NB4 (cell line): ENCODE measurements around the gene MRPS9.
A peak's percentile ranks its signal among the peaks of the same experiment; 100 is the strongest.

ENCODE experiments used
- DNase-seq: peaks from one replicate; pipeline ENCODE4 v3.0.0; 2010; ENCODE audit warnings: low read depth
- H3K4me3 ChIP-seq: one replicate; pipeline ENCODE4 v1.5.1; 2011; ENCODE audit warnings: mild to moderate bottlenecking, low read depth, low read length, moderate library complexity
- CTCF ChIP-seq: IDR thresholded peaks from one replicate; pipeline ENCODE4 v1.5.1; 2012; ENCODE audit warnings: low read depth, low read length
- MAX ChIP-seq: IDR thresholded peaks from 2 replicates; pipeline ENCODE4 v1.6.1; 2011; ENCODE audit warnings: low read depth, low read length
- MYC ChIP-seq: IDR thresholded peaks from 2 replicates; pipeline ENCODE4 v1.6.1; 2011; ENCODE audit warnings: low read depth, low read length
- POLR2A ChIP-seq: IDR thresholded peaks from 2 replicates; pipeline ENCODE4 v1.6.1; 2011; ENCODE audit warnings: mild to moderate bottlenecking; ENCODE audit not compliant: insufficient read length; ENCODE audit errors: extremely low read depth

MRPS9 gene

GRCh38 chr2:105057005-105057404, 19.1 kb downstream of the MRPS9 start:
- H3K4me3 ChIP-seq = no peak overlapping the region
- TF ChIP-seq CTCF = no peak
- no peak for TF ChIP-seq MYC
- TF ChIP-seq MAX = no peak
- no peak for TF ChIP-seq POLR2A
- no peak for DNase-seq

DNA sequence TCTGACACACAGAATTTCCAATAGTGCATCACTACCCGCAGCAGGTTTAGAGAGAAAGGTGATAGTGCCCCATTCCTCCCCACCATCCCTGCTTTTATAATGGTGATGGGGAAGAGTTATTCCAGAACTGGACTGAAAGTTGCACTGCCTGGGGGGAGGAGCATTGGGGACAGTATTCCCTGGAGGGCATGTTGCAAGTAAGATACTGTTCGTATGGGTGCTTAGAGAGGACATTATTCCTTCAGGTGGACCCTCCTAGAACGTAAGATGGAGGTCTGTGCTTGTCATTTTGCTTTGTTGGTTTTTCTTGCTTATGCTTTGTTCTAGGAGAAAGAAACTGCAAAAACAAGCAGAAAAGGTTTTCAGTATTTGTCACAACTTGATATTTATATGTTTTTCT, 23.7 kb downstream of the MRPS9 start:
- no peak for TF ChIP-seq MAX
- no peak for TF ChIP-seq CTCF
- TF ChIP-seq MYC = no peak
- TF ChIP-seq POLR2A = no peak
- peak; percentile 10 for DNase-seq
- H3K4me3 ChIP-seq = no peak overlapping the region

GRCh38 chr2:105062158-105062557, 24.3 kb downstream of the MRPS9 start:
- TF ChIP-seq MAX (no peak), MYC (no peak), POLR2A (no peak), CTCF (no peak)
- no peak for DNase-seq

DNA sequence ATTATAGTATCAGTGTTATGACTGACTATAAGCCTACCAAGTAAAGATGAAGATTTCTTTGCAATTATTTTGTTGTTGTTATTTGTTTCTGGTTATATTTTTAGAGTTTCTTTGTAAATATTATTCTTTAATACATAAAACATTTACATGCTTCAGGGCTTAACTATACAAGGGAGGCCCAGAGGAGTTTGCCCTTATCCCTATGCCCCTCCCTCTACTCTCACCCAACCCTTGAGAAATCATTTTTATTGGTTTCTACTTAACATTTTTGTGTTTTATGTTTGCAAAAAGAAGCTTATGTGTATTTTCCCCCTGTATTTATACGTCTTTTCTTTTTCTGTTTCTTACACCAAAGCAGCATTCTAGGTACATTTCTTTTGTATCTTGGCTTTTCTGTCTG, 30.5 kb downstream of the MRPS9 start:
- no peak overlapping the region for H3K4me3 ChIP-seq
- TF ChIP-seq MAX (no peak), POLR2A (no peak), CTCF (no peak), MYC (no peak)
- DNase-seq = no peak

More at GRCh38 chr2:105062158-105062557, 24.3 kb downstream of the MRPS9 start:
- H3K4me3 ChIP-seq = no peak overlapping the region

DNA sequence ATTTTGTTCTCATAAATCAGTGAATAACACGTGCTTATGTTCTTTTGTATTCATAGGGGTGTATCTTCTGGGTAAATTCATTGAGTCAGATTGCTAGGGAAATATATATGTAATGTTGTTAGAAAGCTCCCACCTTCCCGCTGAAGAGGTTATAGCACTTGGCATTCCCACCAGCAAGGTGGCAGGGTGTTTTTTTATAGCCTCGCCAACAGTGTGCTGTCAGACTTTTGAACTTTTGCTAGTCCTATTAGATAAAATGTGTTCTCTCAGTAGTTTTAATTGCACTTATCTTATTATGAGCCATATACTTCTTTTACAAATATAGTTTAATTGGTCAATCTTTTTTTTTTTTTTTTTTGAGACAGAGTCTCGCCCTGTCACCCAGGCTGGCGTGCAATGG, 31.0 kb downstream of the MRPS9 start:
- no peak for TF ChIP-seq CTCF
- no peak for TF ChIP-seq POLR2A
- TF ChIP-seq MYC = no peak
- no peak for TF ChIP-seq MAX
- no peak for DNase-seq
- H3K4me3 ChIP-seq = no peak overlapping the region

GRCh38 chr2:105070010-105070865, 32.4 kb downstream of the MRPS9 start:
- no peak overlapping the region for H3K4me3 ChIP-seq
- TF ChIP-seq MAX (no peak), MYC (no peak), CTCF (no peak), POLR2A (no peak)
- DNase-seq = no peak
